SK-N-DZ (cell line): ENCODE results near the gene GKN1. TPM values are rescaled to one million over a fixed set of nuclear protein-coding genes. Genes with fewer than 3 reads are reported as not detected.
"Not testable (repeated sequence)": the region's sequence is repeated elsewhere in the genome, so short reads cannot be mapped to it uniquely, and the experiment has no call there.

Source experiments
- DNase-seq: peaks from one replicate; pipeline ENCODE4 v3.0.0-alpha.2; 2015; ENCODE audit warnings: low spot score
- polyA plus RNA-seq, 2 experiments: library from polyadenylated mRNA; depleted of rRNA; stranded (reverse); fragments of >200 nt; gene quantifications; 2 replicates each; pipeline ENCODE4 v1.2.3, GENCODE V29; 2014

Gene GKN1
- polyA plus RNA-seq (2014; cell fraction: cytosol; rRNA removed) = not detected in 2 replicates
- polyA plus RNA-seq (2014; cell fraction: nucleus; rRNA removed) = not detected in 2 replicates

DNA sequence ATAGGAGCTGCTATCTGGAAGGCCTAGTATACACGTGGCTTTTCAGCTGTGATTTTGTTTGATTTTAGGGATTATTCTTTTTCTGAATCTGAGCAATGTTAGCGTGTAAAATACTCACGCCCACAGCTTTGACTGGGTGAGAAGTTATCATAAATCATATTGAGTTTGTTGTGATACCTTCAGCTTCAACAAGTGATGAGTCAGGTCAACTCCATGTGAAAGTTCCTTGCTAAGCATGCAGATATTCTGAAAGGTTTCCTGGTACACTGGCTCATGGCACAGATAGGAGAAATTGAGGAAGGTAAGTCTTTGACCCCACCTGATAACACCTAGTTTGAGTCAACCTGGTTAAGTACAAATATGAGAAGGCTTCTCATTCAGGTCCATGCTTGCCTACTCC lies at the start of gene GKN1:
TSS of gene GKN1 (plus strand) at position 386 of the 400 bp plus-strand sequence. CDS start 42 bp downstream, outside the sequence.
- DNase-seq = no peak

DNA sequence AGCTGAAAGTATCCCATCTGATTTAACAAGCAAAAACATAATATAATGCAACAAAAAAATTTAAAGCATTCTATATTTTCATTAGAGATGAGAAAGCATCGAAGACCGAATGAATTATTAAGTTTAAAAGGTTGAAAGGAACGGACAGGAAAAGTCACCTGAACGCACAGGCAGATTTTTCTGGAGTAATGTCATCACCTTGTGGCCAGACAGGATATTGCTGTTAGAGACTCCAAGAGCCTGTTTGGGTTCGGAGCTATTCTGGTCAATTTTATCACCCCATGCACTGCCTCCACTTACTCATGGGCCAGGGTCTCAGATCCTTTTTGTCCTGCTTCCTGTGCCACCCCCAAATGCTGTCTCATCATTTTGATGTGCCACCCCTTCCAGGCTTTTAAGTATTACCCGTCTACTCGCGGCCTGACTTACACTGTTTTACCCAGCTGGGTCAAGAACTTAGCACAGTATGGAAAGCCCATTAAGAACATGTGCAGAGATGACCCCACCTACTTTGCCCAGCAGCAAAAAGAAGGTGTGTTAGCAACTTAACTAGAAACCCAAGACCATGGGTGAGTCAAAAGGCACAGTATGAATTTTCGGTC lies 49.0 kb upstream of the GKN1 start:
- peak; percentile 41 for DNase-seq

- DNase-seq = no peak
Measured at GRCh38 chr2:68926796-68927195, 47.6 kb upstream of the GKN1 start.

DNA sequence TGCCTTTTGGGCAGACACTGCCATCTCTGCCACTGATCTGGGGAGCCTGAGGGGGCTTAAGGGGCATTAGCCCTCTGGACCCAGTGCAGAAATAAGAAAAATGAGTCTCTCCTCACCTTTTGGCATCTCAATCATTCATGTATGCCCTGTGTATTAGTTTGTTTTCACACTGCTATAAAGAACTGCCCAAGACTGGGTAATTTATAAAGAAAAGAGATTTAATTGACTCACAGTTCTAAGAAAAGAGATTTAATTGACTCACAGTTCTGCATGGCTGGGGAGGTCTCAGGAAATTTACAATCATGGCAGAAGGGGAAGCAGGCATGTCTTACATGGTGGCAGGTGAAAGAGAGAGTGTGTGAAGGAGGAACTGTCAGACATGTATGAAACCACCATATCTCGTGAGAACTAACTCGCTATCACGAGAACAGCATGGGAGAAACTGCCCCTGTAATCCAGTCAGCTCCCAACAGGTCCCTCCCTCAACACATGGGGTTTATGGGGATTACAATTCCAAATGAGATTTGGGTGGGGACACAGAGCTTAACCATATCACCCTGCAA lies 43.2 kb upstream of the GKN1 start:
- no peak for DNase-seq

DNA sequence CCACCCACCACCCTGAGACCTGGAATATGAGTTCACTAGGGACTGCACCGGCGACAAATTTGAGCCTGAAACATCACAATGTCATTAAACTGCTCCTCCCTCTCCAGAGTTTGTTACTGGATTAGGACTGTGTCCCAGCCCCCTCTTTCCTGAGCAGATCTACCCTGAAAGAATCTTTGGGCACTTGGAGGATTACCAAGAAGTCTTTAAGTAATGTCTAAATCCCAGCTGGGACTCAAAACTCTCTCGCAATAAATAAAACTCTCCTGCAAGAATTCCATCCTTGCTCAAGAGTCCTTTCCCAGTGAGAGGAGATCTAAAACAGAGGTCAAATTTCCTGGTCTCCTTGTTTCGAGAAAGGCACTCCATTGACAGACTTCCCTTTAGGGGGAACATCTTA lies 42.6 kb upstream of the GKN1 start:
- DNase-seq = no peak

DNA sequence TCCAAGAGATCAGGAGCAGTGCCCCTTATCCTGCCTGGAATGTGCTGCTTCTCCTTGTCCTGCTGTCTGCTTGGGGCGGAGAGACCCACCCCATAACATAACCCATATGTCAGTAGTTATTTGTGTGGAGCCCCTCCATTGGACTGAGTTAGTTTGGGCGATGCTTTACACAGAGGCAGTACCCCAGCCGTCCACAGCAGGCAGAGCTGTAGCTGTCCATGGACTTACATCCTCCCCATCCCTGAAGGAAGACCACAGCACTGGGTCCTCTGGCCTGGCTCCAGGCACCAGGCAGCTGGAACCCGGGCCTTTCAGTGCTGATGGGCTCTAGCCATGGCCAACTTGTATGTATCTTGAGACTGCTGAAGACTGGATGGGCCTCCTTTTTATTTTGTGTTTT lies 42.0 kb upstream of the GKN1 start:
- no peak for DNase-seq

- DNase-seq = no peak
Measured at GRCh38 chr2:68934021-68934420, 40.4 kb upstream of the GKN1 start.

DNA sequence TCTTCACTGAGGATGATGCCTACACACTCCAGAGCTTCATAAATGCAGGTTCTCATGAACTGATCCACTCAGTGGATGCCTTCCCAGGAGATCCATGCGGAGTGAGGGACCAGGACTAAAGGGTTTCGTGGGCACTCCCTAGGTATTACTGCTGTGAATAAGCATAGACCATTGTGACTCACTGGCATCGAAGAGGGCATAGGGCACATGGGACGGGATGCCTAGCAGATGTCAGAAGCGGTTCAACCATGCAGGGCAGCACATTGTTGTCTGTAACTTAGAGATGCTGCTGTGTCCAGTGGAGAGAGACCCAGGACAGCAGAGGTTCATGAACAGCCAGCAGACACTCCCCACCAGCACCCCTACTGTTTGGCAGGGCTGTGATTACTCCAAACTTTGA lies 39.0 kb upstream of the GKN1 start:
- no peak for DNase-seq

DNA sequence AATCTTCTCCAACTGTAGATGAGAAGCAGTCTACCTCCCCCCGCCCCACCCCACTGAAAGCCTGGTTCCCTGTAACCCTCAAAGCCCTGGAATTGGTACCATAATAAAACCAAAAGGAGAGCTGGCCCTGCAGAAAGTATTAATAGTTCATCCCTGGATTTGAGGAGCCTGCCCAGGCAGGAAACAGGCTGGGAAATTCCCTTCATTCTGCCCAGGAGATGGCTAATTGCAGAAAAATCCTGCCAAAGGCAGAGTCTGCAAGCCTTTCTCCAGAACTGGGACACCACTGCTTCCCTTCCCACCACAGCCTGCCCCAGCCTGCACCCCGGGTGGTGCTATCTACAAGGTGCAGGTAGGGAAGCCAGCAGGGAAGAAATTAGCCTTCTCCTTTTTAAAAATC lies 38.0 kb upstream of the GKN1 start:
- no peak for DNase-seq

GRCh38 chr2:68936889-68937288 lies 37.5 kb upstream of the GKN1 start:
- DNase-seq = no peak

- DNase-seq = no peak
Measured at GRCh38 chr2:68937346-68938055, 36.9 kb upstream of the GKN1 start.

- DNase-seq = no peak
Measured at GRCh38 chr2:68938938-68939337, 35.5 kb upstream of the GKN1 start.

- no peak for DNase-seq
Measured at GRCh38 chr2:68939962-68940361, 34.5 kb upstream of the GKN1 start.

GRCh38 chr2:68940369-68940768 lies 34.1 kb upstream of the GKN1 start:
- DNase-seq = no peak

DNA sequence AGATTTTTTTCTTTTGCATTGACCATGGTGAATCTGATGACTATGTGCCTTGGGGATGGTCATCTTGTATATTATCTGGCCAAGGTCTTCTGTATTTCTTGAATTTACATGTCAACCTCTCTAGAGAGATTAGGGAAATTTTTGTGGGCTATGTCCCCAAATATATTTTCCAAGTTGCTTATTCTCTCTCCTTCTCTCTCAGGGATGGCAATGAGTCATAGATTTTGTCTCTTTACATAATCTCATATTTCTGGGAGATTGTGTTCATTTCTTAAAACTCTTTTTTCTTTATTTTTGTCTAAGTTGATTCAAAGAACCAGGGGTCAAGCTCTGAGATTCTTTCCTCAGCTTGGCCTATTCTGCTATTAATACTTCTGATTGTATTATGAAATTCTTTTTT lies 31.6 kb upstream of the GKN1 start:
- DNase-seq = no peak

- DNase-seq = peak; percentile 80
Measured at GRCh38 chr2:68943581-68944568, 30.6 kb upstream of the GKN1 start.

DNA sequence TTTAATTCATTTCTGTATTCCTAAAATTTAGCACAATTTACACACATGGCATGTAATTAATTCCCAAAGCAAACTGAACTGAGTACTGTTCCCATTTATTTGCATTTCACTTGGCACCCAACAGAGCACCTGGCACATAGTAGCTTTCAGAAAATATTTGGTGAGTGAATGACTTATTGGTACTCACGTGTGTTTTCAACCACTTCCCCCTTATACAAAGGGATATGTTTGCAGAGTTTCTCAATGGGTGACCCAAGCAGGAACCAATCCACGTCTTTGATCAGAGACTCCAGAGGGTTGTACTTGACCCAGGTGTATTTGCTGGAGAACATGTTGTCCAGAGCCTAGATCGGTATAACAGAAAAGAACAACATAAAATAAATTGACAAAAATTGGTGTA lies 28.3 kb upstream of the GKN1 start:
- no peak for DNase-seq

- no peak for DNase-seq
Measured at GRCh38 chr2:68948710-68949109, 25.7 kb upstream of the GKN1 start.

DNA sequence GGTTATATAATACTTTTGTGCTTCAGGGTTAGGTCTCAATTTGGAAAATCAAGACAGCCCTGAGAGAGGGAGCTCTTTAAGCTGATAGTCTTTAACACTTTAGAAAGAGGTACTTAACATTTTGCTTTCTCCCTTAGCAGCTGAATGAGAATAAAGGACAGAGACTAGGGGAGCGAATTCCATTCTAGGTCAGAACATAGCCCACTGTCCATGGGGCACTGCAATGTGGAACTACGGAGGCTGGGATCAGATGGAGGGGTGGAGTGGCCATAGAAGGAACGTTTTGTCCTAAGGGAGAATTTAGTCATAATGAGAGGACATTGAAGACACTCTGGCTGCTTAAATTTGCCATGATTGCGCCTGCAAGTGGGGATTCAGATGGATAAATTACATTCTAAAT lies 22.5 kb upstream of the GKN1 start:
- no peak for DNase-seq

GRCh38 chr2:68952887-68953521 lies 21.4 kb upstream of the GKN1 start, which contains the start of gene GKN2:
Gene GKN2 (minus strand): TSS chr2:68952893. CDS start chr2:68952861, 32 bp downstream.
- no peak for DNase-seq

- DNase-seq = not testable (repeated sequence)
Measured at GRCh38 chr2:68955432-68955831, 19.0 kb upstream of the GKN1 start.
